ENCODE data around the gene CLEC7A.

GRCh38 chr12:10136637-10137205, 6.7 kb upstream of the CLEC7A start:
- TF ChIP-seq, protein P1, sequence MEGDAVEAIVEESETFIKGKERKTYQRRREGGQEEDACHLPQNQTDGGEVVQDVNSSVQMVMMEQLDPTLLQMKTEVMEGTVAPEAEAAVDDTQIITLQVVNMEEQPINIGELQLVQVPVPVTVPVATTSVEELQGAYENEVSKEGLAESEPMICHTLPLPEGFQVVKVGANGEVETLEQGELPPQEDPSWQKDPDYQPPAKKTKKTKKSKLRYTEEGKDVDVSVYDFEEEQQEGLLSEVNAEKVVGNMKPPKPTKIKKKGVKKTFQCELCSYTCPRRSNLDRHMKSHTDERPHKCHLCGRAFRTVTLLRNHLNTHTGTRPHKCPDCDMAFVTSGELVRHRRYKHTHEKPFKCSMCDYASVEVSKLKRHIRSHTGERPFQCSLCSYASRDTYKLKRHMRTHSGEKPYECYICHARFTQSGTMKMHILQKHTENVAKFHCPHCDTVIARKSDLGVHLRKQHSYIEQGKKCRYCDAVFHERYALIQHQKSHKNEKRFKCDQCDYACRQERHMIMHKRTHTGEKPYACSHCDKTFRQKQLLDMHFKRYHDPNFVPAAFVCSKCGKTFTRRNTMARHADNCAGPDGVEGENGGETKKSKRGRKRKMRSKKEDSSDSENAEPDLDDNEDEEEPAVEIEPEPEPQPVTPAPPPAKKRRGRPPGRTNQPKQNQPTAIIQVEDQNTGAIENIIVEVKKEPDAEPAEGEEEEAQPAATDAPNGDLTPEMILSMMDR (IDR thresholded peaks at IDR 0.05), result no peak
- no peak for TF ChIP-seq POLR2A (IDR thresholded peaks at IDR 0.05)

Data from ovary (tissue), 3 donors.